Fibroblast of skin of back (primary cell): Measurements from ENCODE around the gene ADAM23.
A peak's percentile ranks its signal among the peaks of the same experiment; 100 is the strongest.

Source experiments
- DNase-seq: peaks from one replicate; pipeline ENCODE4 v3.0.0-alpha.2; 2013

Gene ADAM23

GRCh38 chr2:206511283-206511682 lies 68.0 kb downstream of the ADAM23 start:
- no peak for DNase-seq

DNA sequence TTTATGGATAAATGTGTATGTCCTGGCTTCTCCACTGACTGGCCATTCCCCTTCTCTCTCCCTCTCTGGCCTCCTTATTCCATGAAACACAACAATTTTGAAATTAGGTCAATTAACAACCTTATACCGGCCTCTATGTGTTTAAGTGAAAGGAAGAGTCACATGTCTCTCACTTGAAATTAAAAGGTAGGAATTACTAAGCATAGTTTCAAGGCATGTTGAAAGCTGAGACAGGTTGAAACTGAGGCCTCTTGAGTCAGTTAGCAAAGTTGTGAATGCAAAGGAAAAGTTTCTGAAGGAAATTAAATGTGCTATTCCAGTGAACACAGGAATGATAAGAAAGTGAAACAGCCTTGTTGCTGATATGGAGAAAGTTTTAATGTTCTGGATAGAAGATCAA lies 69.7 kb downstream of the ADAM23 start:
- no peak for DNase-seq

DNA sequence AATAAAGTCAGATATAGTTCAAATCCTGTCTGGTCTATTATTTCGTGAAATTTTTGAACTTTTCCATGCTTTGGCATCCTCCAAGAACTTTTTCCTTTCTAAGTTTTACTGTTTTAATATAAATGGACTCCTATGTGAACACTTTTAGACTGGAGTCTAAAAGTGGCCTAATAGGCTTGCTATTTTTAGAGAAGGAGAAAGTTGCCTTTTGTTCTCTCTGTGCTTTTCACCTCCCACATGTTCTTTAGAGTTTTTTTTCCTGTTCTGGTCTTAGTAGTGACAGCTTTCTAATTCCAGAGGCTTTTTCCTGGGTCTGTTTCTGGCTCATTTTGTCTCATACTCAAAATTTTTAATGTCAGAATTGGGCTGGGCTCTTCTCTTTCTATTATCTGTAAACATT lies 72.2 kb downstream of the ADAM23 start:
- no peak for DNase-seq

GRCh38 chr2:206518997-206519396 lies 75.7 kb downstream of the ADAM23 start:
- no peak for DNase-seq

DNA sequence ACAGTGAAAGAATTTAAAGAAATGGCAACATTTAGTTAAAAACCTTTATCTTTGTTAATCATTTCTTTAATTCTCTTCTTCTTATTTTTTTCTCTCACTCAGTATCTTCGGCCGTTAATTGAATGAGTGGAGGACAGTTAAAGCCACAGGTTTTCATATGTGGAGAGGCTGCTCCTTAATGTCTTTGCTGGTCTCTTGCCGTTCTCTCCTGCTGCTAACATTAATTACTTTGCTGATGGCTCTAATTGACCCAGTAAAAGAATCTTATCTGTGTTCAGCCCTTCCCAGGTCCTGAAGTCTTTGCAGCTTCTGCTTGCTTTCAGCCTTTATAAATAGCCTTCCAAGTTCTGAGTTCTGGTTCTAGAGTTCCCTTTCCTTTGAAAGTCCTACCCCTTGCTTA lies 77.1 kb downstream of the ADAM23 start:
- no peak for DNase-seq

DNA sequence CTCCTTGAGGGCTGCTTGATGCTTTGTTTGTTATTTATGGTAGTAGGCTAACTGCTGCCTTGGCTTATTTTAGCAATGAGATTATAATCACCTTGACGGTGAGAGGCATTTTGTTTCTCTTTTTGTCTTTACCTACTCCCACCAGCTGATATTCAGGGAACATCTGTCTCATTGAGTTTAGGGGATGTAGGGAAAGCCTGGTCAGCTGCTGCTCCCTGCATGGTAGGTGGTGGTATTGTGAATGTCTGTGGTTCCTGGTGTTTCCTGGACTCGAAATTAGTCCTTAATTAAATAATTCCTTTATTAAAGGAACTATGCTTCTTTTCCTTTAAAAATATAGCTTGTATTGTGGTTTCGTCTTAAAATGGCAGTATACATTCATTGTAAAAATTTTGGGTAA lies 77.8 kb downstream of the ADAM23 start:
- DNase-seq: no peak

DNA sequence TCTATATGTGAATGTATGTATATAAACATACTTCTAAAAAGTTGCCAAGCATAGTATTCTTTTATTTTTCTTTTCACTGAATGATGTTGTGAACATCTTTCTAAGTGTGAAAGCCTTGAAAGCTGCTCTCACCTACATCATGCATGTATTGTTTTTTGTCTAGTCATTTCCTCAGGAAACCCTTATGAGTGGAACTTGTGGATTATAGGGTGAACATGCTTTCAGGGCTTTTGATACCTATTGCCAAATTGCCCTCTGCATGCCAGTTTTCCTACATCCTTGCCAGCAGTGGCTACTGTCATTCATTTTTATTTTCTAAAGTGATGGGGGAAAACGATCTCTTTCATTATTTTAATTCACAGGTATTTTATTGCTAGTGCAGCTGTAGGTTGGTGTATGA lies 78.3 kb downstream of the ADAM23 start:
- DNase-seq: no peak

GRCh38 chr2:206526416-206526815 lies 83.1 kb downstream of the ADAM23 start:
- DNase-seq: no peak

DNA sequence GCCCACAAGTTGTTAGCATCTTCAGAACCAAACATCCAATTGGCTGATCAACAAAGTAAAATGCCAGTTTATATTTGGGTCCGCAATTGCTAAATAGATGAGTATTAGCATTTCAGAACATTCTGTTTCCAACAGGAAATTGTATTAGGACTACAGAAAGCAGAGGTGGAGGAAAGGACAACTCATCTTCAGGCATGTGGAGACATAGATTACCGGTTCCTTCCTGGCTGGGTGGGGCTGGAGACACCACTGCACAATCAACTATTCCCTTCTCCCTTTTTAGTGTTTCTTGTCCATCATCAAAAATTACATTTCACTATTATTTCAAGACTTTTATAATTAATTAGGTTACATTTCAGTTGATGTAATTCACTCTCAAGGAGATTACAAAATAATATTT lies 83.8 kb downstream of the ADAM23 start:
- DNase-seq: no peak

GRCh38 chr2:206530727-206531126 lies 87.4 kb downstream of the ADAM23 start:
- DNase-seq: no peak

- peak; percentile 7 for DNase-seq
Measured at GRCh38 chr2:206531996-206532543, 88.7 kb downstream of the ADAM23 start.

DNA sequence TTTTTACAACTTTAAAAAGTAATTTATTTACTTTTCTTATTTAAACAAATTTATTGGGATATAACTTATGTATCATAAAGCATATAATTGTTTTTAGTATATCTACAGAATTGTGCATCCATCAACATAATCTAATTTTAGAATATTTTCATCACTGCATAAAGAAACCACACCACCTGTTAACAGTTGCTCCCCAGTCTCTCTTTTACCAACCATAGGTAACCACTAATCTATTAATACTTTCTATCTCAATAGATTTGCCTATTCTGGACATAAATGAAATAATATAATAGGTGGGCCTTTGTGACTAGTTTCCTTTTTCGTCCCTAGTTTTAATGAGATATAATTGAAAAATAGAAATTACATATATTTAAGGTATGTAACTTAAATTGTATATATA lies 90.6 kb downstream of the ADAM23 start:
- no peak for DNase-seq

GRCh38 chr2:206535260-206535986 lies 92.1 kb downstream of the ADAM23 start:
- DNase-seq: no peak

DNA sequence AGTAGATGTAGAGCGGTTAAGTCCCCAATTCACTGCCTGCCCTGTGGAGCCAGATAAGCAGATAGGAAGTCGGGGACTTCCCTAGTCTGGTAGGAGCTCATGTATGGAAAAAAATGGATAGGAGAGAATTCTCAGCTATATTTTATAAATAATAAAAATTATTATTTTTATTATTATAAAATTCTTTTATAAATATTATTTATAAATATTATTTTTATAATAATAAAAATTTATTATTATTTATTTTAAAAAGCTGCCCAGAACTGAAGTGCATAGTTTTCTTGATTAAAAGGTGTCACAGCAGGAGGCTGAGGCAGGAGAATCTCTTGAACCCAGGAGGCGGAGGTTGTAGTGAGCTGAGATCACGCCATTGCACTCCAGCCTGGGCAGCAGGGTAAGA lies 97.4 kb downstream of the ADAM23 start:
- no peak for DNase-seq

GRCh38 chr2:206543073-206543472 lies 99.7 kb downstream of the ADAM23 start:
- no peak for DNase-seq

DNA sequence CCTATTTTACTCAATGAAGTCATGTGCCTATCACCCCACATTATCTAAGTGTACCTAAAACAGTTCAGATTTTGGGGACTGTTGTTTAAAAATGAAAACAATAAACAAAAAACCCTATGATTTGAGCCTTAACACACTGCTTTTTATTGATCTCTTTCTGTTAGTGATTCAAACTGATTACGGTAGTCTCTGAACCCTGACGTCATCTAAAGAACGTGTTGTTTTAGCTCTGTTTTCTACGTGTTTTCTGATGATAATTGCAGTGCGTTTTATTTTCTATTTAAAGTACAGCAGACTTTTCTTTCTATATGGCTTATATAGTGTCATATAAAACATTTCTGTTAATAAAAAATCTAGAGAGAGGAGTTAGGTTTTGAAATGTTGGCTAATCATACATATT lies 105.1 kb downstream of the ADAM23 start:
- DNase-seq: no peak

DNA sequence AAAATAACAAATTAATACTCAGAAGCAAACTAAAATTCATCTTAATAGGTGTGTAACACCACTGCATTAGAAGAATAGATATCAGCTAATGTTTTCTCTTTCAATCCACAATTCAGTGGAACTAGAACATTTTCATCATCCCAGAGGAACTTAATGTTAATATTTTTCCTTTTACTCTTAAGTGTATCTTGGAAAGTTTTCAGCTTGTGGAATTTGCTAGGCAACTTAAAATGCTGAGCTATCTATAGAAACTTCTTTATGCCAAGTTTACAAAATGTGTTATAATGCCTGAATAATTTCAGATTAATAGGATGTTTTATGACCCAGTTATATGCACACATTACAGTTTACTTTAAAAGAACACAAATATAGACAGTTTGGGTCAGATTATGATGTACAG lies 112.4 kb downstream of the ADAM23 start:
- peak; percentile 54 for DNase-seq

DNA sequence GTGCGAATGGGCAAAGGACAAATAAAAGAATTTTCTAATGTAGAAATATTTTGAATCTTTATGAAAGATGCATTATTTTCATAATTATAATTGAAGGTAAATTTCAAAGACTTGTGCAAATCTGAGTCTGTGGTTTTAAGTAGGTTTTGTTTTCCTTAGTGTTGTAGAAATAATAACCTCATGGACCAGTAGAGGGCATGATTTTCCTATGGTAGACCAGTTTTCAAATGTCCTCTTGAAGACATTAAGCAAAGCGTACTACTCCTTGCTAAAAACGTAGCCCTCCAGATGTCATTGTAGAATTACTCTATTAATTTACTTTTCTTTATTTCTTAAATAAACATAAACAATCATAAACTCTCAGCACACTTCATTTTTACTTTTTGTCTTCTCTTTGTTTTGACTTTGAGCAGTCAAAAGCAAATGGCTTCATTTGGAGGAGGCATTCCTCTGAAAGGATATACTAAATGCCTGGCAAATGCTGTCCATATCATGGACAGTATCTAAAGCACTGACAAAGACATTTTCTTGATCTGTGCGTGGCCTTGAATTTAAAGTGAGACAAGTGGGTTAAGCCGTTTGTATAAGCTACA lies 113.1 kb downstream of the ADAM23 start:
- peak; percentile 45 for DNase-seq

GRCh38 chr2:206557321-206557720 lies 114.0 kb downstream of the ADAM23 start:
- peak; percentile 42 for DNase-seq

GRCh38 chr2:206558492-206558891 lies 115.2 kb downstream of the ADAM23 start:
- no peak for DNase-seq

DNA sequence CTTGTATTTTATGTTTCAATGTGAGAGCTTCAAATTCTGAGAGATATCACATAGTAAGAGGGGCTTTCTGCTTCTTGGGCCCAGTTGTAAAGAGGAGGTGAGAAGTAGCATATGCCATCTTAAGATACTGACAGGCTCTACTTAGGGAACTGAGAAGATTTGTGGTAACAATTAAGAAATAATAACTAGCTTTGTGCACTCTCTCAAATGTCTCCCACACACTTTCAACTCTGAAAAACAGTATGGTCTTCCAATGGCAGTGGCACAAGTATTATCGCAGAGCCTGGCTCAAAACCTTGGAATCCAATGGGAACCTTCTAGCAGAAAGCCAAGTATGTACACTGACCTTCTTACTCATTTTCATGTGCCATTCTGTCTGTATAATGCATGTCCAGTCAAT lies 118.6 kb downstream of the ADAM23 start:
- peak; percentile 4 for DNase-seq

DNA sequence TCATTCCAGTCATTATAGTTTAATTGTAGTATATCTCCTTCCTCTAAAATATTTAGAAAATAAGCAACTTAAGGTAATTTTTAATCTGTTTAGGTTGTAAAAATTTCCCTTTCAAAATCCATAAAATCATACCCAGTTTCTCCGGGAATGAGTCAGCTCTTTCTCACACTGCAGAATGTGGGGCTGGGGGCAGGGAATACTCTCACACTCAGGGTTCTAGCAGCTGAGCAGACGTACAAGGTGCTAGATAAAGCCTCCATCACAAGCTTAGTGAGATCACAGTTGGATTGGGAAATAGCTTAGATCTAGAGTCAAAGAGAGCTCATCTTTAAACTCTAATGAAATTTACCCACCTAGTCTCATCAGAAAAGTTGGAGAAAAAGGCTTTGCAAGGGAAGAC lies 119.0 kb downstream of the ADAM23 start:
- peak; percentile 5 for DNase-seq

DNA sequence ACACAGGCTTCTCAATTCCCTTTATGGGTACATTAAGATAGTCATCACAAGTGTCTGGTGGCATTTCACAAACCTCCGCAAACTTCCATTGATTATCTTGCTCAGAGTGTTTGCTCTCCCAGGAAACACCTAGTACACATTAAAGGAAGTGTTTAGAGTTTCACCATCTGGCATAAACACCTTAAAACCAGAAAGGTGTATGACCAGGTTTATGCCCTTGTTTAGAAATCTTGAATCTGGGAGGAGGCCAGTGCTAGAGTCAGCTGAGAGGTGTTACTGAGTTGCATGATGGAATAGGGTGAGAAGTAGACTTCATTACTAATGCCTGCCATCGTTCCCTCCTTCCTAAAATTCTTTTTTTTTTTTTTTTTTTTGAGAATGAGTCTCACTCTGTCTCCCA lies 120.0 kb downstream of the ADAM23 start:
- no peak for DNase-seq

DNA sequence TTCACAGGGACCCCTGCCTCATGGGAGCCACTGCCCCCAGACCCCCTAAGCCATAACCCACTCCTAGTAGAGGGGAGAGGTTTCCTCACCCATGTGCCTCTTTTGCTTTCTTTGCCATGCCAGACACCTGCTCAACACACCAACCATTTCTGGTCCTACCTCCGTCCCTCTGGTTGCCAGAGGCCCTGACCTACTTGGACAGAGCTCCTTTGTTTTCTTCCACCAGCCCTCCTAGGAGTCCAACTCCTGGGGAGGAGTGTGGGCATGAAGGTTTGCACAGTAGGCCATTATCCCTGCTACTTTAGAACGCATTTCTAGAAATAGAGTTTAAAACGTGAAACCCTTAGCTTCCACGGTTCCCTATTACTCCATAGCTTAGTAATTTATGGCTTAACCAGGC lies 122.3 kb downstream of the ADAM23 start:
- DNase-seq: no peak
